Stimulated activated CD4-positive, alpha-beta T cell treated with anti-CD3 and anti-CD28 coated beads, Interleukin-15, amount 100 ng/mL, for 48 hours (primary cell): ENCODE measurements around the gene MRPL53.
"Not testable (repeated sequence)": the region's sequence is repeated elsewhere in the genome, so short reads cannot be mapped to it uniquely, and the experiment has no call there.

Experiments
- DNase-seq, 2 donors: peaks; one replicate each; pipeline ENCODE4 v3.0.0-alpha.2; 2020; ENCODE audit warnings: low read depth in 2 of 2

Gene MRPL53

DNA sequence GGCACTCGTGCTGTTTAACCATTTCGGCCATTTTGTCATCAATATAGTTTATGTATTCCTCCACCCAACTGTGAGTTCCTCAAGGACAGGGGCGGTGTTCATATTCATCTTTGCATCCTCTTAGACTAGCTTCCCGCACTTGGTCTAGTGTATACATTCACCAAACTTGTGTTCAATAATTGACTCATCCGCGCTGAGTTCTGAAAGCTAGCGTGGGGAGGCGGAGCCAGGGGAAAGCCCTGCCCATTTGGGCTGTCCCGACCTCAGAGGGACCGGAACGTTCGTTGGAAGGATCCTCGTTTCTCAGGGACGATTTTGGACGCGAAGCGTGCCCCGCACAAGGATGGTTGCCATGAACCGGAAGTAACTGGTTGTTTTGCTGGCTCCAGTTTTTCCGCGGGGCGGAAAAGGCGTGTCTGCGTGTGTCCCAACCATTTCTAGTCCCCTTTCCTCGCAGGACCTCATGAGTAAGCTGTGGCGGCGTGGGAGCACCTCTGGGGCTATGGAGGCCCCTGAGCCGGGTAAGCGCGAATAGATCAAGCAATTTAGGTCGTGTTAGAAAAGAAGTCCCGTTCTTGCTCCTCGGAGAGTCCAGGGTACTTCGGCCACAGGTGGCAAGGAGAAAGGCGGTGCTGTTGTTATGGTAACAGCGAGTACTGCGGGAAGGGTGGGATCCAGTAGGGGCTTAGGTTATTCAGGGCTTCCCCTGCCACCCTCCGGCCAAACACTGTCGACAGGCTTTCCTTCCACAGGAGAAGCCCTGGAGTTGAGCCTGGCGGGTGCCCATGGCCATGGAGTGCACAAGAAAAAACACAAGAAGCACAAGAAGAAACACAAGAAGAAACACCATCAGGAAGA lies 17.6 kb downstream of the MRPL53 start, which contains the start of gene INO80B:
Gene INO80B (plus strand): TSS at position 434 of the 858 bp plus-strand sequence. CDS start 30 bp downstream, at position 464.
- DNase-seq: peak; percentile 96

- no peak for DNase-seq
Observed at GRCh38 chr2:74450570-74451190, 21.8 kb downstream of the MRPL53 start.

GRCh38 chr2:74448771-74449170 lies 23.7 kb downstream of the MRPL53 start:
- DNase-seq: no peak

DNA sequence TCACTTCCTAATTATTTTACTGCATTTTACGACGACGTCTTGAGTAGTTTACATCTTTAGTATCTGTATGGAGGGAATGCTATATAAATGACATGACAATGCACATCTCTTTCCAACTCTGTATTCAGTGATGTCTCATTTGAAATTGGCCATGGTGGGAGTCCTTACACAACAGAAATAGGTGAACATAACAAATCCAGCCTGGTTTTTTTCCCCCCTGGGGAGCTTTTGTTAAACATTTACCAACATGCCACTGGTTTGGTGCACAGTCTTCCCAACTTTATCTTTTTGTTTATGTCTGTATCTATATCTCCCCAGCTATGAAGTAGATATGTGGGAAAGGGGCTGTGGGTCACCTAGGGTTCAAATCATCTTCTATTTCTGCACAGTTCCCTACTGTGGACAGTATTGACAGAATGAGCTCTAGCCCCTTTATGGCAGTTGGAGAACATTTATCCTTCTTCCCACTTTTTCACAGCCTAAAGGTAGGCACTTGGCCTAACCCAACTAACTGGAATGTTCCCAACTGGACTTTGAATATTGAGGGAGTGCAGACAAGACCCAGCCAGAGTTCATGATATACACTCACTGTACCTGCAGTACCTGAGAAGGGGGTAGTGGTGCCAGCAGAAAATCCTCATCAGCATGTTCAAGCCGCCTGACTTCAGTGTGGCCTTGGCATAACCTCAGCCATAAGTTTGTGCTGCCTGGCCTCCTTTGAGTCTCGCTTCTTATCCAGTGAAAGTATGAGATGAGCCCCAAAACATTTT lies 25.1 kb downstream of the MRPL53 start:
- DNase-seq: no peak

DNA sequence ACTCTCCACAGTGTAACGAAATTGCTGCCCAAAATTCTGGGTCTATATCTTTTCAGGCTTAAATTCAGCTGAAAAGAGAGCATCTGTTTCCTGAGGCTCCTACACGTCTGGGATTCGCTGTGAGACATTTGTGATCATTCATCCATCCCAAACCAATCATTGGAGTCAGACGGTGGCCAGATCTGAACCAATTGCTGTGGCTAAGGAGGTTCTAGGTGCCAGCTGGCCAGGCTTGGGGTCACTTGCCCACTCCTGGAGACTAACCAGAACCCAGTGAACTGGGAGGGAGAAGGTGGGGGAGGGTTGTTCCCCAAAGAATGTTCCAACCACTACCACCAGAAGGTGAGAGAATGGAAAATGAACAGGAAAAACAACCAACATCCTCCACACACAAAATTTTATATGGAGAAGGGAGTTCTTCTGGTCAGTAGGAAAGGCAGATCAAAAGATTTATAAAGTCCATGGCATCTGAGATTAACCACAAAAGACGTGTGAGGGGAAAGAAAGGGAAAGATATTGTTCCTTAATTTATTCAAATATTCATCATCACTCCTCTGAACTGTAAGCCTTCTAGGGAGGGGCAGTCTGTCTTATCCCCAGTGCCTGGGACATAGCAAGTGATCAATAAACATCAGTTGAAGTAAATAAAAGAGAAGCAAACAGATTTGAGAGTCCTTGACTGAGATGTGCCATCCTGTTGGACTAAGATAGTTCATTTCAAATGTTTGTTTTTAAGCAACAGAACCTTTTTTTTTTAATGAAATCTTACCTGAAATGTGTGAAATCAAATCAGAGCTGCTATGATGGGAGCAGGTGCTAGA lies 27.8 kb downstream of the MRPL53 start:
- no peak for DNase-seq

DNA sequence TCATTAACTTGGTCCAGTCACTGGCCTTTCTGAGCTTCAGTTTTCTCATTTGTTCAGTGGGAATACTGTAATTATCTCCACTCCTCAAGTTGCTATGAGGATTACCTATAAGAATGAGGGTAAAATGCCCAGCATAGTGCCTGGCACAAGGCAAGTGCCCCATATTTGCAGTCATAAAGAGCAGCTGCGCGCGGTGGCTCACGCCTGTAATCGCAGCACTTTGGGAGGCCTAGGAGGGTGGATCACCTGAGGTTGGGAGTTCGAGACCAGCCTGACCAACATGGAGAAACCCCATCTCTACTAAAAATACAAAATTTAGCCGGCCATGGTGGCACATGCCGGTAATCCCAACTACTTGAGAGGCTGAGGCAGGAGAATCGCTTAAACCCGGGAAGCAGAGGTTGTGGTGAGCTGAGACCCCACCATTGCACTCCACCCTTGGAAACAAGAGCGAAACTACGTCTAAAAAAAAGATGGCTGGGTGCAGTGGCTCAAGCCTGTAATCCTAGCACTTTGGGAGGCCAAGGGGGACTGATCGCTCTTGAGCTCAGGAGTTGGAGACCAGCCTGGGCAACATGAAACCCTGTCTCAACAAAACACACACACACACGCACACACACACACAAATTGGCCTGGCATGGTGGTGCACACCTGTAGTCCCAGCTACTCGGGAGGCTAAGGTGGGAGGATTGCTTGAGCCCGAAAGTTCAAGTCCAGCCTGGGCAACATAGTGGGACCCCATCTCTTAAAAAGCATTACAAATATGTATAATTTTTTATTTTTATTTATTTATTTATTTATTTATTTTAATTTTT lies 29.8 kb downstream of the MRPL53 start:
- not testable (repeated sequence) for DNase-seq

DNA sequence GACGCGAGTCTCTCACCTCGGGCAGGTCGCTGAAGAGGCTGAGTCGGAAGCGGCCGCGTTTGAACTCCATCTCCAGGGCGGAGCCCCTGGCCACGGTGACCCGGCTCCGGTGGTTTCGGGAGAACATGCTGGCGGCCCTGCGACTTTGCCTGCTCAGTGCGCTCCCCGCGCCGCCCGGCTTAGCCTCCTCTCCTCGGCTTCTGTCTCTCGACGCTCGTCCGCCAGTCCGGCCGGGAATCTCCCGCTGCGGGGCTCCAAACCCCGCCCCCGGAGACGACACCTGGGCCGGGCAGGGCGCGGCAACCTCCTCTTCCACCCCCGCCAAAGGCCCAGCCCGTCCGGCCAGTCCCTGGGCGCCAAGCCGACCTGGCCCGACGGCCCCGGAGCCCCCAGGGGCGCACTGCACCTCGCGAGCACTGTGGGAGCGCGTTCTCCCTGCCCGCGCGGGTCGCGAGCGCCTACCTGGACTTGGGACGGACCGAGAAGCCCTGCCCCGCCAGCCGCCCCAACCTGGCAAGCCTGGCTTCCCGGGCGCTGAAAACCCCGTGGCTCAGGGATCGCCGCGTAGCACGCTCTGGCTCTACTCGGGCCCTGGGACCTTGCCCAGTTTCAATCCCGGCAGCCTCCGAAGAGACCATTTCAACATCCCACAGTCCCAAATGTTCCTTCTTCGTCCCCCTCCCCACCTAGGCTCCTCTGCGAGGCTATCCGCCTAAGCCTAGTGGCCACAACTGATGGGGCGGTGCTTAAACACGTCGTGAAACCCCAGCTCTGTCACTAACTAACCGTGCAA lies 30.6 kb downstream of the MRPL53 start, which contains the start of gene RTKN:
Gene RTKN (minus strand): TSS at position 248 of the 793 bp plus-strand sequence. CDS start 121 bp downstream, at position 127.
- DNase-seq: no peak

GRCh38 chr2:74441170-74441689 lies 31.2 kb downstream of the MRPL53 start:
- DNase-seq: no peak

- peak; percentile 40 to 48 for DNase-seq
Observed at GRCh38 chr2:74440378-74441169, 31.9 kb downstream of the MRPL53 start.

- DNase-seq: no peak
Observed at GRCh38 chr2:74439803-74440377, 32.6 kb downstream of the MRPL53 start.

DNA sequence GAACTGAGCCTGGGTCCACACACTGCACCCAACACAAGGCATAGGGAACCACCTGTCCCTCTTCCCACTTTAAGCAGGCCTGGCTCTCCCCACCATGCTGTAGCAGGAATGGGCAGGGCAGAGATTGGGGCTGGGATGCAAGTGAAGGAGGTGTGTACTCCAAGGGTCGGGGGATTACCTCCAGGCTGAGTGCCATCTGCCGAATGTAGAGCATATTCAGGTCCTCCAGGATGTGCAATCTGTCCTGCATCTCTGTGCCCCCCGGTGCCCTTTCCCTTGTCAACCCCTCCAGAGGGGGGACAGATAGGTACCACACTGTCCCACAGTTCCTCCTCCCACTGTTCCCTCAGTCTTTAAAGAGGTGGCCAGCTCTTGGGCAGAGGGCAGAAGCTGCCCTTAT lies 33.1 kb downstream of the MRPL53 start:
- DNase-seq: no peak

- no peak for DNase-seq
Observed at GRCh38 chr2:74438248-74438647, 34.2 kb downstream of the MRPL53 start.

GRCh38 chr2:74436848-74437695 lies 35.4 kb downstream of the MRPL53 start:
- no peak for DNase-seq

DNA sequence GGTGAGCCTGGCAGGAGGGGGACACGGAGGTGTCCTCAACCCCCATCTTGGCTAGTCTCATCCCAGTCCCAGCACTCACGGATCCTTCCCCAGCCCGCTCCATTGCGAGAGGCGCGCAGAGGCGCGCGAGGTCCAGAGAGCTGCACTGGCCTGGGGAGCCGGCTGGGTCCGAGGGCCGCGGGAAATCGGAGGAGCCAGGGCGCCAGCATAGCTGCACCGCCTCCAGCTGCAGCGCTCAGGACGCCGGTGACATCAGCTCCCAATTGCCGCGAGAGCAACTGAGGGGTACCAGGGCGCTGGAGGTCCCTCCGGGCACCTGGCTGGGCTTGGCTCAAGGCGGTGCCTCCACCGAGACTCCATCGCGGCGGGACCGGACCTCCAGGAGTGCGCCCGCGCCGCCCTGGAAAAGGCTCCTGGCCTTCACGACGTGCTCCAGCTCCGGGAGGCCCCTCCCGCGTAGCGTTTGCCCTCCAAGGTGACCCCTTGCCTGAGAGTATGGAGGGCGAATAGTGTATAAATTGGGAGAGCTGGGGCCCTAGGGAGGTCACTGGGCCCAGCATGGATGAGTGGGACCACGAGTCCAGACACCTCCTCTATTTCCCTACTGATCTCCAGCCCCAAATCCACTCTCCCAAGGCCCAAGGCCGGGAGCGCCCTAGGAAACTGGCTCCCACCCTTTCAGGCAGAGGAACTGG lies 36.2 kb downstream of the MRPL53 start:
- no peak for DNase-seq

GRCh38 chr2:74430502-74430901 lies 42.0 kb downstream of the MRPL53 start:
- no peak for DNase-seq
